ENCODE data around the gene FNDC1. TPM values are rescaled to one million over a fixed set of nuclear protein-coding genes. Genes with fewer than 3 reads are reported as not detected.

Gene FNDC1
- total and polyA plus RNA-seq, 3 donors from 2014 or later: 0.87 to 4.9 (median 1.7) TPM

- Histone ChIP-seq H3K9me3 (no peaks in the 10 kb centered on the region), H3K27me3 (no peaks in the 10 kb centered on the region), H3K4me1 (peaks cover 52% of the 10 kb centered on the region), H3K4me3 (no peak overlapping the region), H3K36me3 (ENCODE audit: low read depth, missing control alignments) (no peaks in the 10 kb centered on the region), H3K27ac (peak overlapping the region; percentile 75 to 80)
- DNase-seq: no peak
- WGBS, 2 donors: 63 to 84% methylated on average over 11 of the region's 11 CpGs
- no peak for TF ChIP-seq POLR2A (IDR thresholded peaks at IDR 0.05)
- no peak for TF ChIP-seq CTCF (IDR thresholded peaks at IDR 0.05)
- intact Hi-C loops (cut with DNase I; ENCODE audit: low total_unique reads): loop anchor here (10.0 kb wide), 2 partner anchors 86 to 126 kb away; partner anchors contain the start of genes RSPH3 and TAGAP
Observed at GRCh38 chr6:159130846-159131245, 38.4 kb upstream of the FNDC1 start.

DNA sequence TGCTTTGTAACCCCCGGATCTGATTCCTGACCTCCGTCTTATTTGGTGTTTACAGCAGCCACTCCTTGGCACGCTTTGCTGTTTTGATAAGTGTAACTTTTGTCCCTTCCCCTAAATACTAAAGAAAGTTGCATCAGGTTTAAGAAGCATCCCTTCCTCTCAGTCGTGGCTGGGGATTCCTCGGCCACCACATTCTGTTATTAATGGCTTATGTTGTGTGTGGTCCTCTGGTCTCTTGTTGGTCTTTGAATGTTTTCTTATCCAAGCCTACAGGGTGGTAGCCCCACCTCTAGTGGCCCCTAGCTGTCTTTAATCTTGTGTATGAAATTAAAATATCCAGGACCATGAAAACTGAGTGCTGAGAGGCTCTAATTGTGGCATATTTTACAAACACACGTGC is 37.5 kb upstream of the FNDC1 start:
- Histone ChIP-seq H3K27ac (peak overlapping the region; percentile 75 to 80), H3K36me3 (ENCODE audit: low read depth, missing control alignments) (no peaks in the 10 kb centered on the region), H3K4me1 (peaks cover 44% of the 10 kb centered on the region), H3K4me3 (no peak overlapping the region), H3K9me3 (no peaks in the 10 kb centered on the region), H3K27me3 (no peaks in the 10 kb centered on the region)
- intact Hi-C loops (cut with DNase I; ENCODE audit: low total_unique reads): loop anchor here (10.0 kb wide), 2 partner anchors 87 to 127 kb away; partner anchors contain the start of genes RSPH3 and TAGAP
- DNase-seq: no peak
- TF ChIP-seq POLR2A (IDR thresholded peaks at IDR 0.05): no peak
- no peak for TF ChIP-seq CTCF (IDR thresholded peaks at IDR 0.05)
- 35 to 46% methylated on average over 6 of the region's 6 CpGs for WGBS, 2 donors

GRCh38 chr6:159132664-159133063 is 36.5 kb upstream of the FNDC1 start:
- TF ChIP-seq CTCF (IDR thresholded peaks at IDR 0.05): no peak
- no peak for TF ChIP-seq POLR2A (IDR thresholded peaks at IDR 0.05)
- peak overlapping the region; percentile 75 to 80 for H3K27ac ChIP-seq

GRCh38 chr6:159134701-159135364 is 34.4 kb upstream of the FNDC1 start:
- intact Hi-C loops (cut with DNase I; ENCODE audit: low total_unique reads): loop anchor here (10.0 kb wide), 2 partner anchors 90 to 130 kb away; partner anchors contain the start of genes RSPH3 and TAGAP
- no peak overlapping the region for H3K27ac ChIP-seq
- DNase-seq: peak; percentile 90
- no peak overlapping the region for H3K4me3 ChIP-seq
- H3K4me1 ChIP-seq: peaks cover 36% of the 10 kb centered on the region
- H3K27me3 ChIP-seq: no peaks in the 10 kb centered on the region
- 38 to 45% methylated on average over 9 of the region's 9 CpGs for WGBS, 2 donors
- H3K9me3 ChIP-seq: no peaks in the 10 kb centered on the region
- no peaks in the 10 kb centered on the region for H3K36me3 ChIP-seq (ENCODE audit: low read depth, missing control alignments)
- TF ChIP-seq POLR2A (IDR thresholded peaks at IDR 0.05) (no peak), CTCF (IDR thresholded peaks at IDR 0.05) (peak; percentile 87 to 94 (median 89))

More at GRCh38 chr6:159132664-159133063, 36.5 kb upstream of the FNDC1 start:
- peaks cover 36% of the 10 kb centered on the region for H3K4me1 ChIP-seq
- DNase-seq: no peak
- intact Hi-C loops (cut with DNase I; ENCODE audit: low total_unique reads): loop anchor here (10.0 kb wide), 2 partner anchors 88 to 128 kb away; partner anchors contain the start of genes RSPH3 and TAGAP
- H3K9me3 ChIP-seq: no peaks in the 10 kb centered on the region
- 42 to 51% methylated on average over 6 to 15 of the region's 15 CpGs for WGBS, 2 donors
- H3K4me3 ChIP-seq: no peak overlapping the region
- no peaks in the 10 kb centered on the region for H3K36me3 ChIP-seq (ENCODE audit: low read depth, missing control alignments)
- no peaks in the 10 kb centered on the region for H3K27me3 ChIP-seq
